Nephron progenitor cell (in vitro differentiated cells): ENCODE measurements around the gene HDAC9.
A peak's percentile ranks its signal among the peaks of the same experiment; 100 is the strongest.

Source experiments
- DNase-seq: peaks from one replicate; pipeline ENCODE4 v3.0.0; 2021
- H3K27ac Mint-ChIP-seq: 2 replicates; pipeline ENCODE4 v1.8.0; 2021; ENCODE audit warnings: mild to moderate bottlenecking, moderate library complexity, mixed read lengths
- H3K27me3 Mint-ChIP-seq: 2 replicates; pipeline ENCODE4 v1.8.0; 2021; ENCODE audit warnings: mild to moderate bottlenecking, low read depth, mixed read lengths; ENCODE audit not compliant: poor library complexity
- H3K36me3 Mint-ChIP-seq: 2 replicates; pipeline ENCODE4 v1.8.0; 2021; ENCODE audit warnings: low read depth, mixed read lengths
- H3K4me1 Mint-ChIP-seq: 2 replicates; pipeline ENCODE4 v1.8.0; 2021; ENCODE audit warnings: mixed read lengths
- H3K4me3 Mint-ChIP-seq: 2 replicates; pipeline ENCODE4 v1.8.0; 2021; ENCODE audit warnings: mild to moderate bottlenecking, moderate library complexity, mixed read lengths
- H3K9me3 Mint-ChIP-seq: 2 replicates; pipeline ENCODE4 v1.8.0; 2021; ENCODE audit warnings: mild to moderate bottlenecking, moderate library complexity, mixed read lengths
- CTCF ChIP-seq: fragments of 200-600 bp; sonication (generic); IDR thresholded peaks from 2 replicates; pipeline ENCODE4 v1.5.0; 2021; ENCODE audit warnings: antibody characterized with exemption

HDAC9 gene

GRCh38 chr7:18656362-18656761 is 160.8 kb downstream of the HDAC9 start:
- no peak for DNase-seq
- Mint-ChIP-seq H3K27me3 (no peaks in the 10 kb centered on the region), H3K4me1 (peaks cover 9% of the 10 kb centered on the region), H3K4me3 (no peak overlapping the region), H3K36me3 (no peaks in the 10 kb centered on the region), H3K9me3 (no peaks in the 10 kb centered on the region), H3K27ac (no peak overlapping the region)
- TF ChIP-seq CTCF, result no peak

GRCh38 chr7:18659746-18660145 is 164.2 kb downstream of the HDAC9 start:
- Mint-ChIP-seq H3K27me3 (no peaks in the 10 kb centered on the region), H3K36me3 (no peaks in the 10 kb centered on the region), H3K9me3 (no peaks in the 10 kb centered on the region), H3K4me3 (no peak overlapping the region), H3K27ac (no peak overlapping the region), H3K4me1 (peaks cover 9% of the 10 kb centered on the region)
- DNase-seq, result no peak
- no peak for TF ChIP-seq CTCF

- H3K27me3 Mint-ChIP-seq, result no peaks in the 10 kb centered on the region
- DNase-seq, result no peak
- H3K27ac Mint-ChIP-seq, result no peak overlapping the region
- H3K4me3 Mint-ChIP-seq, result no peak overlapping the region
- peaks cover 10% of the 10 kb centered on the region for H3K4me1 Mint-ChIP-seq
- no peaks in the 10 kb centered on the region for H3K9me3 Mint-ChIP-seq
- H3K36me3 Mint-ChIP-seq, result no peaks in the 10 kb centered on the region
- no peak for TF ChIP-seq CTCF
Measured at GRCh38 chr7:18663321-18663720, 167.8 kb downstream of the HDAC9 start.

GRCh38 chr7:18666107-18666728 is 170.7 kb downstream of the HDAC9 start:
- Mint-ChIP-seq H3K36me3 (no peaks in the 10 kb centered on the region), H3K4me1 (peaks cover 15% of the 10 kb centered on the region), H3K4me3 (no peak overlapping the region), H3K27me3 (no peaks in the 10 kb centered on the region), H3K27ac (peak overlapping the region; percentile 38), H3K9me3 (no peaks in the 10 kb centered on the region)
- DNase-seq, result peak; percentile 83
- peak; percentile 88 for TF ChIP-seq CTCF

GRCh38 chr7:18667466-18667865 is 171.9 kb downstream of the HDAC9 start:
- no peaks in the 10 kb centered on the region for H3K36me3 Mint-ChIP-seq
- H3K4me1 Mint-ChIP-seq, result peaks cover 15% of the 10 kb centered on the region
- H3K27ac Mint-ChIP-seq, result no peak overlapping the region
- H3K4me3 Mint-ChIP-seq, result no peak overlapping the region
- H3K27me3 Mint-ChIP-seq, result no peaks in the 10 kb centered on the region
- H3K9me3 Mint-ChIP-seq, result no peaks in the 10 kb centered on the region
- no peak for DNase-seq
- TF ChIP-seq CTCF, result no peak

GRCh38 chr7:18671176-18671575 is 175.6 kb downstream of the HDAC9 start:
- no peaks in the 10 kb centered on the region for H3K27me3 Mint-ChIP-seq
- no peak for DNase-seq
- no peaks in the 10 kb centered on the region for H3K36me3 Mint-ChIP-seq
- H3K4me3 Mint-ChIP-seq, result no peak overlapping the region
- no peak for TF ChIP-seq CTCF
- H3K4me1 Mint-ChIP-seq, result peaks cover 10% of the 10 kb centered on the region
- H3K9me3 Mint-ChIP-seq, result no peaks in the 10 kb centered on the region
- no peak overlapping the region for H3K27ac Mint-ChIP-seq
